A673 (cell line): ENCODE measurements around the gene SNTG2.

ENCODE experiments used
- EZH2 ChIP-seq: fragments of 200-600 bp; sonication (generic); IDR thresholded peaks from 2 replicates; pipeline ENCODE4 v1.6.1; 2017; ENCODE audit warnings: borderline replicate concordance, low read depth, mild to moderate bottlenecking, mixed read lengths, antibody characterized with exemption, low read length; ENCODE audit not compliant: poor library complexity, severe bottlenecking
- TF ChIP-seq, protein P1 (sequence below): fragments of 300-800, 200-600 bp; sonication (generic); conservative IDR thresholded peaks from 2 replicates; pipeline ENCODE4 v1.5.1; 2017; ENCODE audit warnings: low read depth, mild to moderate bottlenecking, antibody characterized with exemption, low read length, moderate library complexity, mixed read lengths

- TF ChIP-seq, protein P1, sequence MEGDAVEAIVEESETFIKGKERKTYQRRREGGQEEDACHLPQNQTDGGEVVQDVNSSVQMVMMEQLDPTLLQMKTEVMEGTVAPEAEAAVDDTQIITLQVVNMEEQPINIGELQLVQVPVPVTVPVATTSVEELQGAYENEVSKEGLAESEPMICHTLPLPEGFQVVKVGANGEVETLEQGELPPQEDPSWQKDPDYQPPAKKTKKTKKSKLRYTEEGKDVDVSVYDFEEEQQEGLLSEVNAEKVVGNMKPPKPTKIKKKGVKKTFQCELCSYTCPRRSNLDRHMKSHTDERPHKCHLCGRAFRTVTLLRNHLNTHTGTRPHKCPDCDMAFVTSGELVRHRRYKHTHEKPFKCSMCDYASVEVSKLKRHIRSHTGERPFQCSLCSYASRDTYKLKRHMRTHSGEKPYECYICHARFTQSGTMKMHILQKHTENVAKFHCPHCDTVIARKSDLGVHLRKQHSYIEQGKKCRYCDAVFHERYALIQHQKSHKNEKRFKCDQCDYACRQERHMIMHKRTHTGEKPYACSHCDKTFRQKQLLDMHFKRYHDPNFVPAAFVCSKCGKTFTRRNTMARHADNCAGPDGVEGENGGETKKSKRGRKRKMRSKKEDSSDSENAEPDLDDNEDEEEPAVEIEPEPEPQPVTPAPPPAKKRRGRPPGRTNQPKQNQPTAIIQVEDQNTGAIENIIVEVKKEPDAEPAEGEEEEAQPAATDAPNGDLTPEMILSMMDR = no peak
- no peak for TF ChIP-seq EZH2
Measured at GRCh38 chr2:1152375-1152774, 201.7 kb downstream of the SNTG2 start.
